ENCODE data around the gene FMNL2. TPM values are rescaled to one million over a fixed set of nuclear protein-coding genes. Genes with fewer than 3 reads are reported as not detected.

FMNL2 gene
- total RNA-seq, 1 experiment from 2014 or later = 28.1 TPM

DNA sequence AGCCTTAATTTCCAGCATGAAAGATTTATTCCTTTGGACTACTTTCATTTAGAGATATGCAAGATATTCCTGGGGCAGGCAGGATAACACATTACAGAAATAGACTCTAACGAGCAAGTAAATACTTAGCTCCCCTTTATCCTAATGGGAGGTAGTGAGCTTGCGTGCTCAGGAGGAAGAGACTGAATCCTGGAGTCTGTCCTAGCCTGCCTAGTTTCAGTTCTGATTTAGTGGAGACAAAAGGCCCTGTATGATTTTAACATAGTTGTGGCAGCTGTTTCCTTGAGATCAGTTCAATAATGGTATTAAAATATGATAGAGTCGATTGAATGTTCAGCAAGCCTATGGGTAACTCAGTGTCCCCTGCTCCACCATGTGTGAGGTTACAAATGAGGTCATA, 109.5 kb downstream of the FMNL2 start:
- ChIA-PET POLR2A (no interaction called here), RAD21 (ENCODE audit: low non-redundant PET in 1 of 2, low total read pairs in 2 of 2, uncharacterized antibody in 2 of 2, unreplicated experiment in 2 of 2) (no interaction called here), CTCF (no interaction called here)
- H3K4me2 ChIP-seq (ENCODE audit: low read length) = no peak overlapping the region
- no peak overlapping the region for H3K9ac ChIP-seq (ENCODE audit: low read length)
- no peaks in the 10 kb centered on the region for H3K9me2 ChIP-seq (ENCODE audit: insufficient read depth)
- no peak overlapping the region for H2AFZ ChIP-seq (ENCODE audit: low read depth, low read length, poor library complexity, severe bottlenecking)
- H3K9me3 ChIP-seq (ENCODE audit: control insufficient read depth in 1 of 2, insufficient read depth in 1 of 2, low read depth in 1 of 2, low read length in 2 of 2) = no peaks in the 10 kb centered on the region
- no peaks in the 10 kb centered on the region for H3K27me3 ChIP-seq (ENCODE audit: insufficient read depth, low read length)
- DNase-seq (ENCODE audit: low read depth, low spot score) = no peak
- no peaks in the 10 kb centered on the region for H3K36me3 ChIP-seq (ENCODE audit: control insufficient read depth in 1 of 2, insufficient read depth in 2 of 2, low read length in 2 of 2)
- BruUV-seq (replicated peaks) = no TSS peak
- no peak overlapping the region for H3K4me3 ChIP-seq (replicated peaks in 1 of 2; ENCODE audit: low read depth in 1 of 2, low read length in 2 of 2)
- intact Hi-C loops (cut with micrococcal nuclease) = no loop called here
- peaks cover 3% of the 10 kb centered on the region; the same call in 1 of the 2 replicates for H3K79me2 ChIP-seq (ENCODE audit: insufficient read depth, low read length)
- H3K4me1 ChIP-seq (ENCODE audit: control insufficient read depth in 1 of 2, insufficient read depth in 2 of 2, low read length in 2 of 2) = no peaks in the 10 kb centered on the region
- H4K20me1 ChIP-seq (ENCODE audit: insufficient read depth) = no peaks in the 10 kb centered on the region
- H3K27ac ChIP-seq (ENCODE audit: low read depth, low read length) = no peak overlapping the region
- TF ChIP-seq TCF7L2 (IDR thresholded peaks at IDR 0.05; ENCODE audit: borderline replicate concordance, extremely low read depth, insufficient read depth, insufficient read length) (no peak), JUND (IDR thresholded peaks at IDR 0.05) (no peak), CEBPB (IDR thresholded peaks at IDR 0.05; ENCODE audit: low read depth) (no peak), POLR2A (IDR thresholded peaks at IDR 0.05; ENCODE audit: borderline replicate concordance, extremely low read depth, insufficient read depth, insufficient read length) (no peak), ZFX (IDR thresholded peaks at IDR 0.05) (no peak), SP1 (IDR thresholded peaks at IDR 0.05; ENCODE audit: low read depth) (no peak), FOSL1 (IDR thresholded peaks at IDR 0.05; ENCODE audit: low read depth) (no peak)
- TF ChIP-seq, protein P1, sequence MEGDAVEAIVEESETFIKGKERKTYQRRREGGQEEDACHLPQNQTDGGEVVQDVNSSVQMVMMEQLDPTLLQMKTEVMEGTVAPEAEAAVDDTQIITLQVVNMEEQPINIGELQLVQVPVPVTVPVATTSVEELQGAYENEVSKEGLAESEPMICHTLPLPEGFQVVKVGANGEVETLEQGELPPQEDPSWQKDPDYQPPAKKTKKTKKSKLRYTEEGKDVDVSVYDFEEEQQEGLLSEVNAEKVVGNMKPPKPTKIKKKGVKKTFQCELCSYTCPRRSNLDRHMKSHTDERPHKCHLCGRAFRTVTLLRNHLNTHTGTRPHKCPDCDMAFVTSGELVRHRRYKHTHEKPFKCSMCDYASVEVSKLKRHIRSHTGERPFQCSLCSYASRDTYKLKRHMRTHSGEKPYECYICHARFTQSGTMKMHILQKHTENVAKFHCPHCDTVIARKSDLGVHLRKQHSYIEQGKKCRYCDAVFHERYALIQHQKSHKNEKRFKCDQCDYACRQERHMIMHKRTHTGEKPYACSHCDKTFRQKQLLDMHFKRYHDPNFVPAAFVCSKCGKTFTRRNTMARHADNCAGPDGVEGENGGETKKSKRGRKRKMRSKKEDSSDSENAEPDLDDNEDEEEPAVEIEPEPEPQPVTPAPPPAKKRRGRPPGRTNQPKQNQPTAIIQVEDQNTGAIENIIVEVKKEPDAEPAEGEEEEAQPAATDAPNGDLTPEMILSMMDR (IDR thresholded peaks at IDR 0.05 in 2 of 3, conservative IDR thresholded peaks at IDR 0.05 in 1 of 3; ENCODE audit: borderline replicate concordance in 1 of 3, insufficient read depth in 1 of 3, low read depth in 2 of 3, low read length in 2 of 3) = no peak
- no peak for ATAC-seq

DNA sequence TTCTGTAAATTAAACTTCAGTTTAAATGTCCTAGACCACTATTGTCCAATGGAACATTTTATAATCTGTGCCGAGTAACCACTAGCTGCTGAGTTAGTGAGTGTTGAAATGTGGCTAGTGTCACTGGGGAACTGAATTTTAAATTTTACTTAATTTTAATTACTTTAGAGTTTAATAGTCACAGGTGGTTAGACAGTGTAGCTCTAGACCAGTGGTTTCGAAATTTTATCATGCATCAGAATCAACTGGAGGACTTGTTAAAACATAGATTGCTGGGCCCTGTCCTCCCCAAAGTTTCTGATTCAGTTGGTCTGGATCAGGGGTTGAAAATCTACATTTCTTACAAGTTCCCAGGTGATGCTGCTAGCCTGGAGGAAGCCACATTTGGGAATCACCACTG, 110.4 kb downstream of the FMNL2 start:
- Histone ChIP-seq H3K4me2 (ENCODE audit: low read length) (no peak overlapping the region), H3K9ac (ENCODE audit: low read length) (no peak overlapping the region), H3K4me1 (ENCODE audit: control insufficient read depth in 1 of 2, insufficient read depth in 2 of 2, low read length in 2 of 2) (no peaks in the 10 kb centered on the region), H3K4me3 (replicated peaks in 1 of 2; ENCODE audit: low read depth in 1 of 2, low read length in 2 of 2) (no peak overlapping the region), H3K9me3 (ENCODE audit: control insufficient read depth in 1 of 2, insufficient read depth in 1 of 2, low read depth in 1 of 2, low read length in 2 of 2) (no peaks in the 10 kb centered on the region), H3K9me2 (ENCODE audit: insufficient read depth) (no peaks in the 10 kb centered on the region), H2AFZ (ENCODE audit: low read depth, low read length, poor library complexity, severe bottlenecking) (no peak overlapping the region), H3K79me2 (ENCODE audit: insufficient read depth, low read length) (no peaks in the 10 kb centered on the region; the same call in 1 of the 2 replicates), H3K27me3 (ENCODE audit: insufficient read depth, low read length) (no peaks in the 10 kb centered on the region), H3K36me3 (ENCODE audit: control insufficient read depth in 1 of 2, insufficient read depth in 2 of 2, low read length in 2 of 2) (no peaks in the 10 kb centered on the region), H4K20me1 (ENCODE audit: insufficient read depth) (no peaks in the 10 kb centered on the region), H3K27ac (ENCODE audit: low read depth, low read length) (no peak overlapping the region)
- RAD21 ChIA-PET (ENCODE audit: low non-redundant PET in 1 of 2, low total read pairs in 2 of 2, uncharacterized antibody in 2 of 2, unreplicated experiment in 2 of 2) = no interaction called here
- intact Hi-C loops (cut with micrococcal nuclease) = no loop called here
- no peak for DNase-seq (ENCODE audit: low read depth, low spot score)
- no peak for ATAC-seq
- BruUV-seq (replicated peaks) = no TSS peak
- POLR2A ChIA-PET = no interaction called here
- CTCF ChIA-PET = no interaction called here
- no peak for TF ChIP-seq POLR2AphosphoS5 (IDR thresholded peaks at IDR 0.05; ENCODE audit: low read depth, low read length)
- no peak for TF ChIP-seq ELF1 (IDR thresholded peaks at IDR 0.05; ENCODE audit: borderline replicate concordance, low read depth)
- no peak for TF ChIP-seq ZFX (IDR thresholded peaks at IDR 0.05)
- TF ChIP-seq POLR2A (IDR thresholded peaks at IDR 0.05; ENCODE audit: borderline replicate concordance, extremely low read depth, insufficient read depth, insufficient read length) = no peak

All from HCT116 (cell line).